ENCODE data around the gene LATS1.
"Not testable (repeated sequence)": the region's sequence is repeated elsewhere in the genome, so short reads cannot be mapped to it uniquely, and the experiment has no call there.

Gene LATS1

GRCh38 chr6:149699150-149699549 lies 18.8 kb downstream of the LATS1 start:
- whole genome bisulfite sequencing, 2 experiments (ENCODE audit: insufficient coverage in 2 of 2) = no CpG with 5 or more reads among the region's 2 CpGs
- Histone ChIP-seq H3K36me3 (ENCODE audit: control insufficient read depth, insufficient read depth, low read length) (peaks cover 59% of the 10 kb centered on the region), H3K9me3 (ENCODE audit: control insufficient read depth, low read length) (no peaks in the 10 kb centered on the region), H3K27ac (ENCODE audit: low read depth, low read length, severe bottlenecking) (no peak overlapping the region), H3K4me3 (ENCODE audit: extremely low read depth, insufficient read depth, low read length, poor library complexity, severe bottlenecking) (no peak overlapping the region), H3K4me1 (ENCODE audit: control insufficient read depth, insufficient read depth, low read length, poor library complexity, severe bottlenecking) (no peaks in the 10 kb centered on the region)

DNA sequence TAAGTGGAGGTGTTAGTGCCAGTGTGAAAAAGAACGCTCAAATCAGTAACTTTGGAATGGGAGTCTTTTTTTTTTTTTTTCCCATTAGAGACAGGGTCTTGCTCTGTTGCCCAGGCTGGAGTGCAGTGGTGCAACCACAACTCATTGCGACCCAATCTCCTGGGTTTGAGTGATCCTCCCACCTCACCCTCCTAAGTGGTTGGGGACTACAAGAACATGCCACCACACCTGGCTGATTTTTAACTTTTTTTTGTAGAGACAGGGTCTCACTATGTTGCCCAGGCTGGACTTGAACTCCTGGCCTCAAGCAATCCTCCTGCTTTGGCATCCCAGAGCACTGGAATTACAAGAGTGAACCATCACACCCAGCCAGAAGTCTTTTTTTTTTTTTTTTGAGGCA lies 19.7 kb downstream of the LATS1 start:
- Histone ChIP-seq H3K4me3 (ENCODE audit: extremely low read depth, insufficient read depth, low read length, poor library complexity, severe bottlenecking) (no peak overlapping the region), H3K27ac (ENCODE audit: low read depth, low read length, severe bottlenecking) (no peak overlapping the region), H3K4me1 (ENCODE audit: control insufficient read depth, insufficient read depth, low read length, poor library complexity, severe bottlenecking) (no peaks in the 10 kb centered on the region), H3K9me3 (ENCODE audit: control insufficient read depth, low read length) (no peaks in the 10 kb centered on the region), H3K36me3 (ENCODE audit: control insufficient read depth, insufficient read depth, low read length) (peaks cover 62% of the 10 kb centered on the region)
- 100% methylated on average over 1 of the region's 2 CpGs; no CpG with 5 or more reads in 1 of the 2 experiments for WGBS, 2 experiments (ENCODE audit: insufficient coverage in 2 of 2)

- peaks cover 74% of the 10 kb centered on the region for H3K36me3 ChIP-seq (ENCODE audit: control insufficient read depth, insufficient read depth, low read length)
- no peaks in the 10 kb centered on the region for H3K4me1 ChIP-seq (ENCODE audit: control insufficient read depth, insufficient read depth, low read length, poor library complexity, severe bottlenecking)
- H3K4me3 ChIP-seq (ENCODE audit: extremely low read depth, insufficient read depth, low read length, poor library complexity, severe bottlenecking) = no peak overlapping the region
- H3K27ac ChIP-seq (ENCODE audit: low read depth, low read length, severe bottlenecking) = no peak overlapping the region
- WGBS, 2 experiments (ENCODE audit: insufficient coverage in 2 of 2) = 100% methylated on average over 1 of the region's 1 CpG
- no peaks in the 10 kb centered on the region for H3K9me3 ChIP-seq (ENCODE audit: control insufficient read depth, low read length)
These were observed 21.0 kb downstream of the LATS1 start for GRCh38 chr6:149696901-149697300.

GRCh38 chr6:149694921-149695320 lies 23.0 kb downstream of the LATS1 start:
- no peak overlapping the region for H3K4me3 ChIP-seq (ENCODE audit: extremely low read depth, insufficient read depth, low read length, poor library complexity, severe bottlenecking)
- no CpG with 5 or more reads among the region's 2 CpGs for WGBS, 2 experiments (ENCODE audit: insufficient coverage in 2 of 2)

DNA sequence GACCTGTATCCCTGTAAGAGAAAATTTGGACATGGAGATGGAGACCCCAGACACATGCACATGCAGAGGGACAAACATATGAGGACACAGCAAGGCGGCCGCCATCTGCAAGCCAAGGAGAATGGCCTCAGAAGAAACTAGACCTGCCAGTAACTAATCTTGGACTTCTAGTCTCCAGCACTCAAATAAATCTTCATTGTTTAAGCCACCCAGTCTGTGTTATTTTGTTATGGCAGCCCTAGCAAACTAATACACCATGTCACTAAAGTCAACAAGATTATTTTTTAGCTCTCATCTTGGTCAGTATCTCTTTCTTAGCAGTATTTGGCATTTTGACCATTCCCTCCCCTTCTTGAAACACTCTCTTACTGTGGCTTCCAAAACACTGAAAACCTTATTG lies 26.7 kb downstream of the LATS1 start:
- WGBS, 2 experiments (ENCODE audit: insufficient coverage in 2 of 2) = 86 to 100% methylated on average over 2 of the region's 2 CpGs
- Histone ChIP-seq H3K4me1 (ENCODE audit: control insufficient read depth, insufficient read depth, low read length, poor library complexity, severe bottlenecking) (no peaks in the 10 kb centered on the region), H3K9me3 (ENCODE audit: control insufficient read depth, low read length) (no peaks in the 10 kb centered on the region), H3K27ac (ENCODE audit: low read depth, low read length, severe bottlenecking) (no peak overlapping the region), H3K36me3 (ENCODE audit: control insufficient read depth, insufficient read depth, low read length) (peaks cover 73% of the 10 kb centered on the region), H3K4me3 (ENCODE audit: extremely low read depth, insufficient read depth, low read length, poor library complexity, severe bottlenecking) (no peak overlapping the region)

More at GRCh38 chr6:149694921-149695320, 23.0 kb downstream of the LATS1 start:
- H3K9me3 ChIP-seq (ENCODE audit: control insufficient read depth, low read length) = no peaks in the 10 kb centered on the region
- peaks cover 81% of the 10 kb centered on the region for H3K36me3 ChIP-seq (ENCODE audit: control insufficient read depth, insufficient read depth, low read length)
- no peak overlapping the region for H3K27ac ChIP-seq (ENCODE audit: low read depth, low read length, severe bottlenecking)
- H3K4me1 ChIP-seq (ENCODE audit: control insufficient read depth, insufficient read depth, low read length, poor library complexity, severe bottlenecking) = no peaks in the 10 kb centered on the region

GRCh38 chr6:149686230-149686629 lies 31.7 kb downstream of the LATS1 start:
- WGBS, 2 experiments (ENCODE audit: insufficient coverage in 2 of 2) = 90 to 94% methylated on average over 5 to 6 of the region's 7 CpGs
- H3K4me3 ChIP-seq (ENCODE audit: extremely low read depth, insufficient read depth, low read length, poor library complexity, severe bottlenecking) = no peak overlapping the region
- H3K9me3 ChIP-seq (ENCODE audit: control insufficient read depth, low read length) = no peaks in the 10 kb centered on the region
- H3K36me3 ChIP-seq (ENCODE audit: control insufficient read depth, insufficient read depth, low read length) = peaks cover 47% of the 10 kb centered on the region
- no peaks in the 10 kb centered on the region for H3K4me1 ChIP-seq (ENCODE audit: control insufficient read depth, insufficient read depth, low read length, poor library complexity, severe bottlenecking)
- no peak overlapping the region for H3K27ac ChIP-seq (ENCODE audit: low read depth, low read length, severe bottlenecking)

GRCh38 chr6:149683256-149683859 lies 34.5 kb downstream of the LATS1 start:
- Histone ChIP-seq H3K4me3 (ENCODE audit: extremely low read depth, insufficient read depth, low read length, poor library complexity, severe bottlenecking) (no peak overlapping the region), H3K27ac (ENCODE audit: low read depth, low read length, severe bottlenecking) (no peak overlapping the region)
- 92 to 96% methylated on average over 2 to 3 of the region's 4 CpGs for WGBS, 2 experiments (ENCODE audit: insufficient coverage in 2 of 2)

GRCh38 chr6:149681845-149682244 lies 36.1 kb downstream of the LATS1 start:
- WGBS, 2 experiments (ENCODE audit: insufficient coverage in 2 of 2) = 98 to 99% methylated on average over 10 to 11 of the region's 14 CpGs
- H3K36me3 ChIP-seq (ENCODE audit: control insufficient read depth, insufficient read depth, low read length) = peaks cover 43% of the 10 kb centered on the region
- H3K4me1 ChIP-seq (ENCODE audit: control insufficient read depth, insufficient read depth, low read length, poor library complexity, severe bottlenecking); H3K27ac ChIP-seq (ENCODE audit: low read depth, low read length, severe bottlenecking); H3K4me3 ChIP-seq (ENCODE audit: extremely low read depth, insufficient read depth, low read length, poor library complexity, severe bottlenecking); H3K9me3 ChIP-seq (ENCODE audit: control insufficient read depth, low read length): not testable (repeated sequence)

More at GRCh38 chr6:149683256-149683859, 34.5 kb downstream of the LATS1 start:
- peaks cover 37% of the 10 kb centered on the region for H3K36me3 ChIP-seq (ENCODE audit: control insufficient read depth, insufficient read depth, low read length)
- H3K9me3 ChIP-seq (ENCODE audit: control insufficient read depth, low read length) = no peaks in the 10 kb centered on the region
- no peaks in the 10 kb centered on the region for H3K4me1 ChIP-seq (ENCODE audit: control insufficient read depth, insufficient read depth, low read length, poor library complexity, severe bottlenecking)

GRCh38 chr6:149681209-149681608 lies 36.7 kb downstream of the LATS1 start:
- Histone ChIP-seq H3K9me3 (ENCODE audit: control insufficient read depth, low read length) (no peaks in the 10 kb centered on the region), H3K4me3 (ENCODE audit: extremely low read depth, insufficient read depth, low read length, poor library complexity, severe bottlenecking) (no peak overlapping the region), H3K36me3 (ENCODE audit: control insufficient read depth, insufficient read depth, low read length) (peaks cover 50% of the 10 kb centered on the region), H3K4me1 (ENCODE audit: control insufficient read depth, insufficient read depth, low read length, poor library complexity, severe bottlenecking) (no peaks in the 10 kb centered on the region), H3K27ac (ENCODE audit: low read depth, low read length, severe bottlenecking) (no peak overlapping the region)

DNA sequence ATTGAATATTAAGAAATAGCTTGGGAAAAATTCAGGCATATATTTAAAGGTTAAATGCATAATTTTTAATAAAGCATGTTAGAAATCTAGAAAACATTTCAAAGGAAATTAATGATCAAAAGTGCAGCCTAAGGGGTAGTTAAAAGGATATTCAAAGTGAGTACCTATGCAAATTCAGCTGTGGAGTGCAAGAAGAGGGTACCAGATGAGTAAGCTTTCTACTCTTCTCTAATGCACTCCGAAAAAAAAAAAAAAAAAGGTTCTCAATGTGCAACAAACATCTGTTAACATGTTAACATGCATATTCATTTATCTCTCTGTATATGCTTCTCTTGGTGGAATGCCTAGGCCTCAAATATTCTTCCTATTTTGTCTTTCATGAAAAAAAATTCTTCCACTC lies 37.4 kb downstream of the LATS1 start:
- no CpG with 5 or more reads among the region's 1 CpG for WGBS, 2 experiments (ENCODE audit: insufficient coverage in 2 of 2)
- no peaks in the 10 kb centered on the region for H3K9me3 ChIP-seq (ENCODE audit: control insufficient read depth, low read length)
- no peaks in the 10 kb centered on the region for H3K4me1 ChIP-seq (ENCODE audit: control insufficient read depth, insufficient read depth, low read length, poor library complexity, severe bottlenecking)
- no peak overlapping the region for H3K27ac ChIP-seq (ENCODE audit: low read depth, low read length, severe bottlenecking)
- no peak overlapping the region for H3K4me3 ChIP-seq (ENCODE audit: extremely low read depth, insufficient read depth, low read length, poor library complexity, severe bottlenecking)
- H3K36me3 ChIP-seq (ENCODE audit: control insufficient read depth, insufficient read depth, low read length) = peaks cover 57% of the 10 kb centered on the region

DNA sequence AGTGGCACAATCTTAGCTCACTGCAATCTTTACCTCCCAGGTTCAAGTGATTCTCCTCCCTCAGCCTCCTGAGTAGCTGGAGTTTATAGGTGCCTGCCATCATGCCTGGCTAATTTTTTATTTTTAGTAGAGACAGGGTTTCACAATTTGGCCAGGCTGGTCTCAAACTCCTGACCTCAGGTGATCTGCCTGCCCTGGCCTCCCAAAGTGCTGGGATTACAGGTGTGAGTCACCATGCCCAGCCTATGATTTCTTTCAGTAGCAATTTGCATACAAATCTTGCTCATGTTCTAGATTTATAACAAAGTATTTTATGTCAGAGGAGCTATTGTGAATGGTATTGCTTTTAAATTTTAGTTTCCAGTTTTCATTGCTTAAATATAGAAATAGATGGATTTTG lies 45.6 kb downstream of the LATS1 start:
- H3K9me3 ChIP-seq (ENCODE audit: control insufficient read depth, low read length); H3K4me3 ChIP-seq (ENCODE audit: extremely low read depth, insufficient read depth, low read length, poor library complexity, severe bottlenecking); H3K27ac ChIP-seq (ENCODE audit: low read depth, low read length, severe bottlenecking); H3K4me1 ChIP-seq (ENCODE audit: control insufficient read depth, insufficient read depth, low read length, poor library complexity, severe bottlenecking): not testable (repeated sequence)
- H3K36me3 ChIP-seq (ENCODE audit: control insufficient read depth, insufficient read depth, low read length) = peaks cover 88% of the 10 kb centered on the region

Measured in mesodermal cell (in vitro differentiated cells).